ENCODE measurements around the gene TBC1D24. TPM values are rescaled to one million over a fixed set of nuclear protein-coding genes. Genes with fewer than 3 reads are reported as not detected.

Gene TBC1D24
- total and polyA plus RNA-seq, 7 donors: 0.60 to 16.1 (median 6.5) TPM

DNA sequence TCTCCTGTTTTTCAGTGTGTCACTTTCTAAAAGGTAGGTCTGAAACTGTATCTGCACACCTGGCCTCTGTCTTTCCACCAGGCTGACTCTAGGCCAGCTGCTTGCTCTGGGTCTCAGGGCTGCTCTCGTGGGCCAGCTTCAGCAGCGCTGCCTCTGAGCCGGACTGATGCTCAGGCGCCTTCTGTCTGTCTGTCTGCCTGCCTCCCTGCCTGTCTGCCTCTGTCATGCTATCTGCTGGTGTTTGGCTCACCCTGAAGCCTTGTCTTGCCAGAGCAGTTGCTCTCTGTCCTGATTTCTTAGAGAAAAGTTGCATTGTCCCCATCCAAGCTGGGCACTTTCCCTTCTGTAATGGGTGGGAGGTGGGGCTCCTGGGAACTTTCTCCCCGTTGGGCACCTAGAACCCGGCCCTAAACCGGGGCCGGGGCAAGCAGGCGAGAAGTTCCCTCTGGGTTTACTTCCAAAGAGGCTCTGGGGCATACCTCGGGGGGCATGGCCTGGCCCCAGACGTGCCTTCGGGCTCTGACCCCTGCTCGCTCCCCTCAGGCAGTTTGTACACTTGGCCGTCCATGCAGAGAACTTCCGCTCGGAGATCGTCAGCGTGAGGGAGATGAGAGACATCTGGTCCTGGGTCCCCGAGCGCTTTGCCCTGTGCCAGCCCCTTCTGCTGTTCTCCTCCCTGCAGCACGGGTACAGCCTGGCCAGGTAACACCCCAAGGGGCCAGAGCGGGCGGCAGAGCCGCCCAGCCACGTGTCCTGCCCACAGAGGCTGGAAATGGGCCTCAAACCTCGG is 23.0 kb downstream of the TBC1D24 start:
- no peak for DNase-seq
- Histone ChIP-seq H3K27me3 (no peaks in the 10 kb centered on the region), H3K36me3 (peaks cover 0 to 29% (median 7%) of the 10 kb centered on the region in 4 donors), H3K4me1 (peaks cover 0 to 42% (median 25%) of the 10 kb centered on the region in 4 donors), H3K9me3 (no peaks in the 10 kb centered on the region), H3K4me3 (no peak overlapping the region), H3K27ac (peak overlapping the region in 3 of 4 donors; percentile 12 to 21 (median 20))
- intact Hi-C loops (cut with DNase I): no loop called here
- 88 to 91% methylated on average over 26 of the region's 26 CpGs for WGBS, 2 donors
- TF ChIP-seq POLR2AphosphoS5 (IDR thresholded peaks at IDR 0.05): no peak
- no peak for TF ChIP-seq EP300 (IDR thresholded peaks at IDR 0.05)
- TF ChIP-seq POLR2A (IDR thresholded peaks at IDR 0.05): no peak
- TF ChIP-seq, protein P1, sequence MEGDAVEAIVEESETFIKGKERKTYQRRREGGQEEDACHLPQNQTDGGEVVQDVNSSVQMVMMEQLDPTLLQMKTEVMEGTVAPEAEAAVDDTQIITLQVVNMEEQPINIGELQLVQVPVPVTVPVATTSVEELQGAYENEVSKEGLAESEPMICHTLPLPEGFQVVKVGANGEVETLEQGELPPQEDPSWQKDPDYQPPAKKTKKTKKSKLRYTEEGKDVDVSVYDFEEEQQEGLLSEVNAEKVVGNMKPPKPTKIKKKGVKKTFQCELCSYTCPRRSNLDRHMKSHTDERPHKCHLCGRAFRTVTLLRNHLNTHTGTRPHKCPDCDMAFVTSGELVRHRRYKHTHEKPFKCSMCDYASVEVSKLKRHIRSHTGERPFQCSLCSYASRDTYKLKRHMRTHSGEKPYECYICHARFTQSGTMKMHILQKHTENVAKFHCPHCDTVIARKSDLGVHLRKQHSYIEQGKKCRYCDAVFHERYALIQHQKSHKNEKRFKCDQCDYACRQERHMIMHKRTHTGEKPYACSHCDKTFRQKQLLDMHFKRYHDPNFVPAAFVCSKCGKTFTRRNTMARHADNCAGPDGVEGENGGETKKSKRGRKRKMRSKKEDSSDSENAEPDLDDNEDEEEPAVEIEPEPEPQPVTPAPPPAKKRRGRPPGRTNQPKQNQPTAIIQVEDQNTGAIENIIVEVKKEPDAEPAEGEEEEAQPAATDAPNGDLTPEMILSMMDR (IDR thresholded peaks at IDR 0.05): no peak

DNA sequence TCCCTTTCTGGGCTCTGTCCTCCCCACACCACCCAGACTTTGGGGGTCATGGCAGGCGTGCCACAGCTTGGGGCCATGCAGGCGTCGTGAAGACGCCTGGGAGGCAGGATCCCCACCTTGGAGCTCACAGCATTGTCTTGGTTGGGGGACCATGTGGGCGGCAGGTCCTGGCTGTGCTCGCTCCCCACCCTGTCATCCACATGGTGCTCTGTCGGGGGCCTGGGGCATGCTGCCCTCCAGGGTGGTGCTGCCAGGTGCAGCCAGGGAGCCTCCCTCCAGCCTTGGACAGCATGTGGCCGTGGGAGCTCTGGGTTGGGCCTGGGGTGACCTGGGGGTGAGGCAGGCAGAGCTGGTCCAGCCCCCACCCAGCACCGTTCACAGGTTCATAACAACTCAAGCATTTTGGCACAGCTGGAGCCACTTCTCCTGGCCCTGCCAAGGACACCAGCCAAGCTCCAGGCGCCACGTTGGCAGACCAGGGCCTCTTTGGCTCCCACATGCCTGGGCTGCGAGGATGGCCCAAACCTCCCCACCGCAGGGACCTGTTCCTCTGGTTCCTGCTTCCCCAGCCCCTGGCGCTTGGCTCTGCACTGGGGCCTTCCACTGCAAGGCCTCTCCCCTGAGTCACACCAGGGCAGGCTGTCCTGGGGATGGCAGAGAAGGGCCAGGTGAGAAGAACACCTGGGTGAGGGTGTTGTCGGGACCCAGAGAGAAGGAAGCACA is 23.8 kb downstream of the TBC1D24 start:
- no peak for TF ChIP-seq POLR2AphosphoS5 (IDR thresholded peaks at IDR 0.05)
- TF ChIP-seq, protein P1 (IDR thresholded peaks at IDR 0.05): no peak
- no peak for TF ChIP-seq EP300 (IDR thresholded peaks at IDR 0.05)
- no peak for TF ChIP-seq POLR2A (IDR thresholded peaks at IDR 0.05)
- Histone ChIP-seq H3K9me3 (no peaks in the 10 kb centered on the region), H3K36me3 (peaks cover 0 to 29% (median 7%) of the 10 kb centered on the region in 4 donors), H3K4me1 (peaks cover 0 to 45% (median 25%) of the 10 kb centered on the region in 4 donors), H3K4me3 (no peak overlapping the region), H3K27ac (peak overlapping the region in 2 of 4 donors; percentile 12 to 21), H3K27me3 (no peaks in the 10 kb centered on the region)
- no peak for DNase-seq
- WGBS, 2 donors: 90 to 91% methylated on average over 15 of the region's 15 CpGs
- intact Hi-C loops (cut with DNase I): no loop called here

DNA sequence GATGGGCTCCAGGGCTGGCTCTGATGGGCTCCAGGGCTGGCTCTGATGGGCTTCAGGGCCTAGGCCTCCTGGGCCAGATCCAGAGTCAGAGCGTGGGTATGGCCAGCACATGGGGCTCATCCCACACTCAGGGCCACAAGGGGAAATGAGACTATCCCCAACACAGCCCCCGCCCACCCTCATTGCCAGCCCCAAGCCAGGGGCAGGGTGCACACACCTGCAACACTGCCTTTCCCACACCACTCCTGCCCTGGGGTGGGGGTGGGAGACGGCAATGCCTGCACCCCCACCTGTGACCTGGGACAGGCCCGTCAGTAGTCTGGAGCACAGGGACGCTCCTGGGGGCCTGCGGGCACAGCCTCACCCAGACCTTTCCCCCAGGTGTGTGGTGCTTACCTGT is 24.5 kb downstream of the TBC1D24 start:
- peak overlapping the region in 1 of 4 donors; percentile 14 for H3K27ac ChIP-seq
- peaks cover 0 to 29% (median 7%) of the 10 kb centered on the region in 4 donors for H3K36me3 ChIP-seq
- no peaks in the 10 kb centered on the region for H3K9me3 ChIP-seq
- DNase-seq: no peak
- intact Hi-C loops (cut with DNase I): no loop called here
- H3K4me3 ChIP-seq: no peak overlapping the region
- H3K27me3 ChIP-seq: no peaks in the 10 kb centered on the region
- TF ChIP-seq EP300 (IDR thresholded peaks at IDR 0.05) (no peak), POLR2AphosphoS5 (IDR thresholded peaks at IDR 0.05) (no peak), POLR2A (IDR thresholded peaks at IDR 0.05) (no peak)
- TF ChIP-seq, protein P1 (IDR thresholded peaks at IDR 0.05): no peak
- peaks cover 0 to 45% (median 25%) of the 10 kb centered on the region in 4 donors for H3K4me1 ChIP-seq
- WGBS, 2 donors: 92 to 96% methylated on average over 6 of the region's 6 CpGs

GRCh38 chr16:2499890-2500429 is 25.0 kb downstream of the TBC1D24 start:
- DNase-seq: no peak
- intact Hi-C loops (cut with DNase I): loop anchor here (2.0 to 10.0 kb wide), 4 partner anchors 25 to 225 kb away; partner anchors contain the start of genes CCNF and TBC1D24
- peaks cover 0 to 29% (median 7%) of the 10 kb centered on the region in 4 donors for H3K36me3 ChIP-seq
- no peaks in the 10 kb centered on the region for H3K9me3 ChIP-seq
- 93 to 95% methylated on average over 29 of the region's 29 CpGs for WGBS, 2 donors
- TF ChIP-seq, protein P1 (IDR thresholded peaks at IDR 0.05): no peak
- no peak for TF ChIP-seq EP300 (IDR thresholded peaks at IDR 0.05)
- no peak for TF ChIP-seq POLR2A (IDR thresholded peaks at IDR 0.05)
- TF ChIP-seq POLR2AphosphoS5 (IDR thresholded peaks at IDR 0.05): no peak
- H3K27ac ChIP-seq: no peak overlapping the region
- no peaks in the 10 kb centered on the region for H3K27me3 ChIP-seq
- H3K4me1 ChIP-seq: peaks cover 0 to 45% (median 25%) of the 10 kb centered on the region in 4 donors
- H3K4me3 ChIP-seq: no peak overlapping the region

Data from sigmoid colon (tissue), 7 donors.